K562 (cell line): ENCODE measurements around the gene ADAP1. TPM values are rescaled to one million over a fixed set of nuclear protein-coding genes. Genes with fewer than 3 reads are reported as not detected.

Experiments used
- BRD4 ChIP-seq: fragments of 200-600 bp; sonication (generic); IDR thresholded peaks from 2 replicates; pipeline ENCODE4 v1.6.1; 2017; ENCODE audit warnings: inconsistent platforms
- FOS ChIP-seq: IDR thresholded peaks from 3 replicates; pipeline ENCODE4 v1.6.1; 2011; ENCODE audit not compliant: insufficient read length; ENCODE audit errors: extremely low read depth
- KDM5B ChIP-seq: fragments of 200-600 bp; sonication (generic); IDR thresholded peaks from 2 replicates; pipeline ENCODE4 v1.6.1; 2012; ENCODE audit warnings: low read depth, mild to moderate bottlenecking, moderate library complexity, low read length, control low read depth, inconsistent platforms; ENCODE audit not compliant: insufficient replicate concordance
- PTBP1 ChIP-seq: fragments of 200-400 bp; formaldehyde crosslinking; IDR thresholded peaks from 2 replicates; pipeline ENCODE4 v1.6.1; 2017; ENCODE audit warnings: low read depth, low read length
- ZBTB7A ChIP-seq: IDR thresholded peaks from 2 replicates; pipeline ENCODE4 v1.6.1; 2011; ENCODE audit warnings: low read depth, mild to moderate bottlenecking, low read length, moderate library complexity, borderline replicate concordance; ENCODE audit not compliant: control insufficient read depth
- ZFP36 ChIP-seq: fragments of 150-350 bp; IDR thresholded peaks from 2 replicates; pipeline ENCODE4 v1.6.1; 2018; ENCODE audit warnings: low read length, low read depth; ENCODE audit not compliant: partially characterized antibody
- polyA plus RNA-seq, 8 experiments: library from polyadenylated mRNA; depleted of rRNA in 4 of 8; stranded (reverse) in 5 of 8; unstranded in 3 of 8; fragments of >200 nt; fragmentation: Nextera tagmentation in 2 of 8; fragmentation: Illumina TruSeq in 1 of 8; extraction: Ambion mirVana in 2 of 8; extraction: Trizol in 1 of 8; gene quantifications; 2 replicates each; pipeline versions ENCODE4 v1.2.1 to v1.2.3, GENCODE V29; 2011 to 2014; ENCODE audit warnings: inconsistent platforms in 1 of 8, missing spikeins in 1 of 8
- total RNA-seq, 7 experiments: library from RNA; depleted of rRNA in 6 of 7; stranded (reverse); fragments of >200 nt in 6 of 7; fragmentation: Illumina TruSeq in 2 of 7; extraction: Trizol in 2 of 7; gene quantifications; 2 replicates each; pipeline versions ENCODE4 v1.2.1 to v1.2.3, GENCODE V29; 2011 to 2021; ENCODE audit warnings: low replicate concordance in 1 of 7
- TF ChIP-seq, protein P1 (sequence below): fragments of 450-650 bp; IDR thresholded peaks from 2 replicates; pipeline ENCODE4 v1.6.1; 2016; ENCODE audit warnings: mild to moderate bottlenecking, moderate library complexity
- TF ChIP-seq, protein P2 (sequence below): sonication (generic); formaldehyde crosslinking; IDR thresholded peaks from 2 replicates; pipeline ENCODE4 v1.8.0; 2022; ENCODE audit warnings: mild to moderate bottlenecking, missing genetic modification reagents
- TF ChIP-seq, protein P3 (sequence below): fragments of 250-450 bp; sonication (Bioruptor Pico); IDR thresholded peaks from 2 replicates; pipeline ENCODE4 v1.9.0; 2021; ENCODE audit warnings: mild to moderate bottlenecking, inconsistent platforms
- TF ChIP-seq, protein P4 (sequence below): sonication (generic); formaldehyde crosslinking; IDR thresholded peaks from 2 replicates; pipeline ENCODE4 v1.8.0; 2022; ENCODE audit warnings: mild to moderate bottlenecking, missing genetic modification reagents

ADAP1 gene
- total and polyA plus RNA-seq, 9 of the 15 experiments (the other 6 are each of a cell fraction or from before 2014, with no cell fraction given), result 0.27 to 1.4 (median 0.52) TPM; not detected in 3

DNA sequence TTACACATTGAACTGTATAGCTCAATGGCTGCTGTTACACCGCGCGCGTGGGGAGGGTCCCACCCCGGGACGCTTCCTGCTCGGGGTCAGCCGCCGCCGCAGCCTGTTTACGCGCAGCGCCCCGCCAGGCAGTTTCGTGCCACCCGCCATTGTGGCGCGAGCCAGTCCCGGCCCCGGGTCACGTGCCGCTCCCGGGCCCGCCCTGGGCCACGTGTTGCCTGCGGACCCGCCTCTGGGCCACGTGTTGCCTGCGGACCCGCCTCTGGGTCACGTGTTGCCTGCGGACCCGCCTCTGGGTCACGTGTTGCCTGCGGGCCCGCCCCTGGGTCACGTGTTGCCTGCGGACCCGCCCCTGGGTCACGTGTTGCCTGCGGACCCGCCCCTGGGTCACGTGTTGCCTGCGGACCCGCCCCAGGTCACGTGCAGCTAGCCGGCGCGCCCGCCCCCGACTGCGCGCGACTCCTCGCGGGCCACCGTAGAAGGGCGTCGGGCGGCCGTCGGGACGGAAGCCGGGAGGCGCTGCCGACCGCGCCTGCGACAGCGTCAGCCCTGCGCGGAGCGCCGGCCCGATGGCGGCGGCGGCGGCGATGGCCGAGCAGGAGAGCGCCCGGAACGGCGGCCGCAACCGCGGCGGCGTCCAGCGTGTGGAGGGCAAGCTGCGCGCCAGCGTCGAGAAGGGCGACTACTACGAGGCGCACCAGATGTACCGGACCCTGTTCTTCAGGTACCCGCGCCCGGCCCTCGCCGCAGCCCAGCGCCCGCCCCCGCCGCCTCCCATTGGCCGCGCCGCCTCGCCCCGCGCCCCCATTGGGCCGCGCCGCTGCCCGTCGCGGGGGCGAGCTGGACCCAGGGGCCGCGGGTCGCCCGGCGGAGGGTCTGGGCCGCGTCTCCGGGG lies 78.2 kb downstream of the ADAP1 start, which contains the start of gene GET4 (continued):
- TF ChIP-seq, protein P1, sequence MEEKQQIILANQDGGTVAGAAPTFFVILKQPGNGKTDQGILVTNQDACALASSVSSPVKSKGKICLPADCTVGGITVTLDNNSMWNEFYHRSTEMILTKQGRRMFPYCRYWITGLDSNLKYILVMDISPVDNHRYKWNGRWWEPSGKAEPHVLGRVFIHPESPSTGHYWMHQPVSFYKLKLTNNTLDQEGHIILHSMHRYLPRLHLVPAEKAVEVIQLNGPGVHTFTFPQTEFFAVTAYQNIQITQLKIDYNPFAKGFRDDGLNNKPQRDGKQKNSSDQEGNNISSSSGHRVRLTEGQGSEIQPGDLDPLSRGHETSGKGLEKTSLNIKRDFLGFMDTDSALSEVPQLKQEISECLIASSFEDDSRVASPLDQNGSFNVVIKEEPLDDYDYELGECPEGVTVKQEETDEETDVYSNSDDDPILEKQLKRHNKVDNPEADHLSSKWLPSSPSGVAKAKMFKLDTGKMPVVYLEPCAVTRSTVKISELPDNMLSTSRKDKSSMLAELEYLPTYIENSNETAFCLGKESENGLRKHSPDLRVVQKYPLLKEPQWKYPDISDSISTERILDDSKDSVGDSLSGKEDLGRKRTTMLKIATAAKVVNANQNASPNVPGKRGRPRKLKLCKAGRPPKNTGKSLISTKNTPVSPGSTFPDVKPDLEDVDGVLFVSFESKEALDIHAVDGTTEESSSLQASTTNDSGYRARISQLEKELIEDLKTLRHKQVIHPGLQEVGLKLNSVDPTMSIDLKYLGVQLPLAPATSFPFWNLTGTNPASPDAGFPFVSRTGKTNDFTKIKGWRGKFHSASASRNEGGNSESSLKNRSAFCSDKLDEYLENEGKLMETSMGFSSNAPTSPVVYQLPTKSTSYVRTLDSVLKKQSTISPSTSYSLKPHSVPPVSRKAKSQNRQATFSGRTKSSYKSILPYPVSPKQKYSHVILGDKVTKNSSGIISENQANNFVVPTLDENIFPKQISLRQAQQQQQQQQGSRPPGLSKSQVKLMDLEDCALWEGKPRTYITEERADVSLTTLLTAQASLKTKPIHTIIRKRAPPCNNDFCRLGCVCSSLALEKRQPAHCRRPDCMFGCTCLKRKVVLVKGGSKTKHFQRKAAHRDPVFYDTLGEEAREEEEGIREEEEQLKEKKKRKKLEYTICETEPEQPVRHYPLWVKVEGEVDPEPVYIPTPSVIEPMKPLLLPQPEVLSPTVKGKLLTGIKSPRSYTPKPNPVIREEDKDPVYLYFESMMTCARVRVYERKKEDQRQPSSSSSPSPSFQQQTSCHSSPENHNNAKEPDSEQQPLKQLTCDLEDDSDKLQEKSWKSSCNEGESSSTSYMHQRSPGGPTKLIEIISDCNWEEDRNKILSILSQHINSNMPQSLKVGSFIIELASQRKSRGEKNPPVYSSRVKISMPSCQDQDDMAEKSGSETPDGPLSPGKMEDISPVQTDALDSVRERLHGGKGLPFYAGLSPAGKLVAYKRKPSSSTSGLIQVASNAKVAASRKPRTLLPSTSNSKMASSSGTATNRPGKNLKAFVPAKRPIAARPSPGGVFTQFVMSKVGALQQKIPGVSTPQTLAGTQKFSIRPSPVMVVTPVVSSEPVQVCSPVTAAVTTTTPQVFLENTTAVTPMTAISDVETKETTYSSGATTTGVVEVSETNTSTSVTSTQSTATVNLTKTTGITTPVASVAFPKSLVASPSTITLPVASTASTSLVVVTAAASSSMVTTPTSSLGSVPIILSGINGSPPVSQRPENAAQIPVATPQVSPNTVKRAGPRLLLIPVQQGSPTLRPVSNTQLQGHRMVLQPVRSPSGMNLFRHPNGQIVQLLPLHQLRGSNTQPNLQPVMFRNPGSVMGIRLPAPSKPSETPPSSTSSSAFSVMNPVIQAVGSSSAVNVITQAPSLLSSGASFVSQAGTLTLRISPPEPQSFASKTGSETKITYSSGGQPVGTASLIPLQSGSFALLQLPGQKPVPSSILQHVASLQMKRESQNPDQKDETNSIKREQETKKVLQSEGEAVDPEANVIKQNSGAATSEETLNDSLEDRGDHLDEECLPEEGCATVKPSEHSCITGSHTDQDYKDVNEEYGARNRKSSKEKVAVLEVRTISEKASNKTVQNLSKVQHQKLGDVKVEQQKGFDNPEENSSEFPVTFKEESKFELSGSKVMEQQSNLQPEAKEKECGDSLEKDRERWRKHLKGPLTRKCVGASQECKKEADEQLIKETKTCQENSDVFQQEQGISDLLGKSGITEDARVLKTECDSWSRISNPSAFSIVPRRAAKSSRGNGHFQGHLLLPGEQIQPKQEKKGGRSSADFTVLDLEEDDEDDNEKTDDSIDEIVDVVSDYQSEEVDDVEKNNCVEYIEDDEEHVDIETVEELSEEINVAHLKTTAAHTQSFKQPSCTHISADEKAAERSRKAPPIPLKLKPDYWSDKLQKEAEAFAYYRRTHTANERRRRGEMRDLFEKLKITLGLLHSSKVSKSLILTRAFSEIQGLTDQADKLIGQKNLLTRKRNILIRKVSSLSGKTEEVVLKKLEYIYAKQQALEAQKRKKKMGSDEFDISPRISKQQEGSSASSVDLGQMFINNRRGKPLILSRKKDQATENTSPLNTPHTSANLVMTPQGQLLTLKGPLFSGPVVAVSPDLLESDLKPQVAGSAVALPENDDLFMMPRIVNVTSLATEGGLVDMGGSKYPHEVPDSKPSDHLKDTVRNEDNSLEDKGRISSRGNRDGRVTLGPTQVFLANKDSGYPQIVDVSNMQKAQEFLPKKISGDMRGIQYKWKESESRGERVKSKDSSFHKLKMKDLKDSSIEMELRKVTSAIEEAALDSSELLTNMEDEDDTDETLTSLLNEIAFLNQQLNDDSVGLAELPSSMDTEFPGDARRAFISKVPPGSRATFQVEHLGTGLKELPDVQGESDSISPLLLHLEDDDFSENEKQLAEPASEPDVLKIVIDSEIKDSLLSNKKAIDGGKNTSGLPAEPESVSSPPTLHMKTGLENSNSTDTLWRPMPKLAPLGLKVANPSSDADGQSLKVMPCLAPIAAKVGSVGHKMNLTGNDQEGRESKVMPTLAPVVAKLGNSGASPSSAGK, result peak; percentile 93
- TF ChIP-seq BRD4 (no peak), KDM5B (peak; percentile 69), PTBP1 (0 out of 2 replicates have a peak, but pooled peaks have one; percentile 36), ZBTB7A (peak; percentile 86; the same call in 1 of the 2 replicates), ZFP36 (peak; percentile 56), FOS (peak; percentile 96)
- TF ChIP-seq, protein P2, sequence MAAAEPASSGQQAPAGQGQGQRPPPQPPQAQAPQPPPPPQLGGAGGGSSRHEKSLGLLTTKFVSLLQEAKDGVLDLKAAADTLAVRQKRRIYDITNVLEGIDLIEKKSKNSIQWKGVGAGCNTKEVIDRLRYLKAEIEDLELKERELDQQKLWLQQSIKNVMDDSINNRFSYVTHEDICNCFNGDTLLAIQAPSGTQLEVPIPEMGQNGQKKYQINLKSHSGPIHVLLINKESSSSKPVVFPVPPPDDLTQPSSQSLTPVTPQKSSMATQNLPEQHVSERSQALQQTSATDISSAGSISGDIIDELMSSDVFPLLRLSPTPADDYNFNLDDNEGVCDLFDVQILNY, result peak; percentile 98
- TF ChIP-seq, protein P3, sequence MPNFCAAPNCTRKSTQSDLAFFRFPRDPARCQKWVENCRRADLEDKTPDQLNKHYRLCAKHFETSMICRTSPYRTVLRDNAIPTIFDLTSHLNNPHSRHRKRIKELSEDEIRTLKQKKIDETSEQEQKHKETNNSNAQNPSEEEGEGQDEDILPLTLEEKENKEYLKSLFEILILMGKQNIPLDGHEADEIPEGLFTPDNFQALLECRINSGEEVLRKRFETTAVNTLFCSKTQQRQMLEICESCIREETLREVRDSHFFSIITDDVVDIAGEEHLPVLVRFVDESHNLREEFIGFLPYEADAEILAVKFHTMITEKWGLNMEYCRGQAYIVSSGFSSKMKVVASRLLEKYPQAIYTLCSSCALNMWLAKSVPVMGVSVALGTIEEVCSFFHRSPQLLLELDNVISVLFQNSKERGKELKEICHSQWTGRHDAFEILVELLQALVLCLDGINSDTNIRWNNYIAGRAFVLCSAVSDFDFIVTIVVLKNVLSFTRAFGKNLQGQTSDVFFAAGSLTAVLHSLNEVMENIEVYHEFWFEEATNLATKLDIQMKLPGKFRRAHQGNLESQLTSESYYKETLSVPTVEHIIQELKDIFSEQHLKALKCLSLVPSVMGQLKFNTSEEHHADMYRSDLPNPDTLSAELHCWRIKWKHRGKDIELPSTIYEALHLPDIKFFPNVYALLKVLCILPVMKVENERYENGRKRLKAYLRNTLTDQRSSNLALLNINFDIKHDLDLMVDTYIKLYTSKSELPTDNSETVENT (CRISPR knock-in tag), result peak; percentile 92; the same call in 1 of the 2 replicates
- TF ChIP-seq, protein P4, sequence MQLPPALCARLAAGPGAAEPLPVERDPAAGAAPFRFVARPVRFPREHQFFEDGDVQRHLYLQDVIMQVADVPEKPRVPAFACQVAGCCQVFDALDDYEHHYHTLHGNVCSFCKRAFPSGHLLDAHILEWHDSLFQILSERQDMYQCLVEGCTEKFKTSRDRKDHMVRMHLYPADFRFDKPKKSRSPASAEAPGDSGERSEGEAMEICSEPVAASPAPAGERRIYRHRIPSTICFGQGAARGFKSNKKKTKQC (CRISPR knock-in tag), result peak; percentile 98
